Stimulated activated CD4-positive, alpha-beta T cell treated with anti-CD3 and anti-CD28 coated beads, Interleukin-12 subunit alpha, Interleukin-12 subunit beta, amount 100 ng/mL, for 4 hours (primary cell): ENCODE results near the gene DOK5.

Experiments used
- DNase-seq: peaks from one replicate; pipeline ENCODE4 v3.0.0-alpha.2; 2020

DOK5 gene

DNA sequence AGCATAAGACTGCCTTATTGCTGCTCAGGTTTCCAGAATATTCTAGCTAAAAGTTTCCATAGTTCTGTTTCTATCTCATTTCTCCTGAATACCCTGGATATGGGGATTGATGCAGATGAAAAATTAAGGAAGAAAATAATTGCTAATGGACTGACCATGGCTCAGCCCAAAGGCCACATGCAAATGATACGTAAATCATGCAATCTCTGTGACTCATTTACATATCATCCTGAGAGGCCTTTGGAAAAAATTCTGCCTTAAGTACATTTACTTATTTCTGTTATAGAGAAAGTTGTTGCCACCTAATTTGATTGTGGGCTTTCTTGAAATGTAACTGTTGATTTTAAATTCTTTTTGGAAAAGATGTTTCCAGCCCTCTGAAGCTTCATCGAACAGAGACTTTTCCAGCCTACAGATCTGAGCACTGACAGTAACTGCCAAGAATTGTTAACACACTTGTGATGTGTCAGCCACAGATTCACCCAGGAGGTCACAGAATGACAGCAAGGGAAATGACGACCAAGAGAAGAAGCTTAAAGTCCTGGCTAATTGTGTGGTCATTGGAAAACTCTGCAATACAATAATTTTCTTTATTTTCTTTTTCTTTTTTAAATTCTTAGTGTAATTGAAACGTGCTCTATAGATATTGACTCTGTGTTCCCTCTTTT is 174.8 kb downstream of the DOK5 start:
- DNase-seq = no peak

GRCh38 chr20:54651252-54651651 is 175.9 kb downstream of the DOK5 start:
- no peak for DNase-seq

DNA sequence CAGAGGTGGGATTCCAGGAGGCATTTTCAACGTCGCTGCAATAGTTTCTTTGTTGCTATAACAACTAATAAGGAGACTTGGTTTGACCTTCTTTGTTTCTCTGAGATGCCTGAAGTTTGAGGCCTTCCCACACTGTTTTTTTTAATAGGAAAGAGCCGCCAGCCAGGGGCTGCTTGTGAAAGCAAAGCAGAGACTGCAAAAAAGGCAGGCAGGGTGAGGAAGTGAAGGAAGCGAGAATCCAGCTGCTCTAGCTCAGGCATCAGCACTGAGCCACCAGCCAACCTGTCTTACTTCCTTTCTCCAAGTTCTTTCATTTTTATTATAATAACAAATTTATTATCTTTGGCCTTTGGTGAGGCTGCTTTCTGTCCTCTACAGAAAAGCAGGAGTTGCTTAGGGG is 179.1 kb downstream of the DOK5 start:
- DNase-seq = no peak

- DNase-seq = no peak
These were observed 182.0 kb downstream of the DOK5 start for GRCh38 chr20:54657268-54657826.

DNA sequence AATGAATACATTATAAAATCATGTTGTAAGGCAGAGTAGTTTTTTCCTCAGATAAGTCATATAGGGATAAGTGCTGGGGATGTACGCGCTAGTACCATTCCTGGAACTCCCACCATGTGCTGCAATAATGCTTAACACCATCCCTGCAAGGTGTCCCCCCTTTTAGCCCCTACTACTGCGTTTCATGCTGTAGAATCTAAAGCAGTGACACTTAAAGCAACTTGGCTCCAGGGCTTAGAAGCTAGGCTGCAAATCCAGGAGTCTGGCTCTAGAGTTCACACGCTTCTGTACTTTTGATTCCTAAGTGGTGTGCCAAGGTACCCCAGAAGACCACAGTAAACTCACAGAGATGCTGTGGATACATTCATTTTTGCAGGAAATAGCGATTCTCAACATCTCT is 183.1 kb downstream of the DOK5 start:
- DNase-seq = no peak

DNA sequence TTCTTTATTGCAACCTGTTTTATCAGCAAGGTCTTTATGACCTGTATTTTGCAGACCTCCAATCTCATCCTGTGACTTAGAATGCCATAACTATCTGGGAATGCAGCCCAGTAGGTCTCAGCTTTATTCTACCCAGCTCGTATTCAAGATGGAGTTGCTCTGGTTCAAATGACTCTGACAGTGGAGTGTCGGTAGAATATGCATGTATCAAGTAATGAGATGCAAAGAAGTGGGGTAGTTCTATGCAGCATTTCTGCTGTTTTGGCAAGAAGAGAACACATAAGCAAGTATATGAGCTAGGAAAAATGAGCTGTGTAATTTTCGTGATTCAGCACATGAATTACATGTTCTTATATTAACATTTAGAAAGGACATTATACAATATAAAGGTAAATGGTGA is 185.9 kb downstream of the DOK5 start:
- DNase-seq = no peak

DNA sequence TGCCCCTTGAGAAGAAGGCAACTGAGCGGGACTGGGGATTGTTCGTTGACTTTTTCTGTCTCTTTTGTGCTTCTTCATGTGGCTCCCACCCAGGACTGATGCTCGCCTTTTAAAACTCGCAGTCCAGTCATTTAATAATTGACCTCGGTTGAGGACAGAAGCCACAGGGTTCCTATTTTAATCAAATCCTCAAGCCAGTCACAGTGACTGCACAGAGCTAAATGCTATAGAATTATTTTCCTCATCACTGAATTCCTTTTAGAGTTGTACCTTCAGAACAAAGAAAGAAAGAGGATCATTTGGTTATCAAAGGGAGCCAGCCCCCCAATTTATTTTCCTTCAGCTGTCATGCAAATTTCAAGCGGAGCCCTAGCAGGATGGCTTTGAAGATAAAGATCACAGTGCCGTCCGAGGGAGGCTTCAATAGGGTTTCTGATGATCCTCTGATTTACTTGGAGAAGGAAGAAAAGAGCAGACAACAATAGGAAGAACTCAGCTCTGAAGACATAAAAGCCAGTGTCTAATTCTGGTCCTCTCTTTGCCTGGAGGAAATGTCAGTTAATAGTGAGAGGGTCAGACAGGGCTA is 186.6 kb downstream of the DOK5 start:
- no peak for DNase-seq

- no peak for DNase-seq
These were observed 190.4 kb downstream of the DOK5 start for GRCh38 chr20:54665812-54666211.

GRCh38 chr20:54668271-54669039 is 193.1 kb downstream of the DOK5 start:
- DNase-seq = peak; percentile 19

DNA sequence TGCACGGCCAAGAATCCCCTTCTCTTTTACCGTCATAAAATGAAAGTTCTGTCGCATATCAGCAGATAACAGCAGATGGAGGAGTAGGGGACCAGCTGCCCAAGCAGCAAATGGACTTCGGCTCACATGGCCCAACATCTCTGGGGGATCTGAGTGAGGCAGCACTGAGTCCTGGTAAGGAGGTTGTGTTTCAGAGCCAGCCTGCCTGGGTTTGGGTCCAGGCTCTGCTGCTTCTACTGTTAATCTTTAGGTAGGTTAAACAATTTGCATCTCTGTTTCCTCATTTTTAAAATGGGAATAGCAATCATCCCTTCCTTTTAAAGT is 193.6 kb downstream of the DOK5 start:
- DNase-seq = no peak

DNA sequence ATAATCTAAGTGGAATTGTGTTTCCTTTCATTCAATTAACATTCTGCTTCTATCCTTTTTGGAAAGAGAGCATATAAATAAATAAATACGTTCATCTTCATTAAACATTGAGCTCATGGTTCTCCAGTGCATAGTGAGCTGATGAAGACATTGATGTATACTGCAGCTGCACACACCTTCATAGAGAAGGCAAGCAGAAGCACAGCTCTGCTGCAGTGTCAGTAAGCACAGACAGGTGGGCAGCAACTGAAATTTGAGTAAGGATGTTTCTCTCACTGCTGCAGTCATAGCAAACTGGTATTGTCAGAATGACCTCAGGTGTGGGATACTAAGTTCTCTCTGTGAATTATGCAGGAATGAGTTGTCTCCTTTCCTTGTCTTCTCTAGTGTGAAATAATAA is 202.9 kb downstream of the DOK5 start:
- DNase-seq = no peak

DNA sequence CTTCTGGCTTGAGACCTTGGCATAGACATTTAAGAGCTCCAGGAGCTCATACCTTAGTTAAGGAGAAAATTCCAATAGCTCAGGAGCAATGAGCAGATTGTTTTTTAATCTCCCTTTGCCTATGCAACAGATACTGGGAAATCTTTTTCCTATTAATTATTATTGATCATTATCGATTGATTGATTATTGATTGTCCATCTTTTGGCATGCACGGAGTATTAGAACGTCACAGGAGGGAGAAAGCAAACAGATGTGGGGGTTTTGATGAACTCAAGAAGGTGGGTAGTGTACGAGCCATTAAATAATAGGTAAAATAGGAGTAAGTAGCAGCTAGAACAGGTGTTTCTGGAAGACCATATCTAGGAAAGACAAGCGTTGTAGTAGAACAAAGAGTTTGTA is 205.0 kb downstream of the DOK5 start:
- no peak for DNase-seq

DNA sequence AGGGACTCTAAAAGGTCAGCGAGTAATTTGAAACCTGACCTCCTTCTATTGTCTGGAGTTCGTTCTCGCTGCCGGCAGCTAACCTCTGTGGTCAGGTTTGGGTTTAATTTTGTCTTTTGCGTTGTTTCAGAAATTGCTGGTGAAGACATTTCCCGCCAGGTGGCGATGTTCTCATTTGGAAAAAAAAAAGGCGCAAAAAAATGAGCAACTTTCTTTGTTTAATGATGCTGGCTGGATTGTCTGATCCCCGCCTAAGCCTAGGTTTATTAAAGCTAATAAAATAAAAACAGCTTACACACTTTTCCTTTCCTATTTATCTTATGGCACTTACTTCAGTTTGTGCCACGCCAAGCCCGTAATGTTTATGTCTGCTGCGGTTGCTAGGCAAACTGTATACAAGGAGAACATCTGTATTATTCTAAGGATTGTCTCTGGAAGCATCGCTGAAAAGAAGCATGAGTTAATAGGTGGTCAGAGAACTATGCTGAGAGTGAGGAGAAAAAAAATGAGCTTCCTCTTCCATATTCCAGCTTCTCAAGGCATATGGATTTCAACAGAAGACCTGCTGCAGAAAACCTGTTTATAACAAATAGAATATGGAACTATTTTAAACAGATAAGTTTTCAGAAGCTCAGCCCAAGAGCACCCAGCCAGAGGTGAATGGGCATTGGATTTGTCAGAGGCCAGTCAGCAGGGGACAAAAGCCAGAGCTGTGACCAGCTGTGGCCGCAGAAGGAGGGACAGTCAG is 205.7 kb downstream of the DOK5 start:
- no peak for DNase-seq

DNA sequence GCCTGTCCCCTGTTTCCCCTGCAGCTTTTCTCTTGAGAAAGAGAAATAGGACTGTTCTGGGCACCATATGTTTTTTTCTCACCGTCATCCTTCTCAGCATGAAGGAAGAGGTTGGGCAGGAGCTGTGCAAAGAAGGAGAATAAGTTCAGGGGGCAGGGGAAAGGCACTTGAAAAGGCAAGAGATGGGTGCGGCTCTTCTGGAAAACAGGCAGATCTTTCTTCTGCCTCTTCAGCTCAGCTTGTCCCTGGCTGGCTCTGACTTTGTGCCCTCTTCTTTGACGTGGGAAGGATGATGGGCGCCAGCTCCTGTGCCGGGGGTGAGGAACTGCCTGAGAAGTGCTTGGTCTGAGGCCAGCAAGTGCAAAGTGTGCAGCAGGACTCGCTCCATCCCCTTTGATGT is 206.5 kb downstream of the DOK5 start:
- DNase-seq = no peak

DNA sequence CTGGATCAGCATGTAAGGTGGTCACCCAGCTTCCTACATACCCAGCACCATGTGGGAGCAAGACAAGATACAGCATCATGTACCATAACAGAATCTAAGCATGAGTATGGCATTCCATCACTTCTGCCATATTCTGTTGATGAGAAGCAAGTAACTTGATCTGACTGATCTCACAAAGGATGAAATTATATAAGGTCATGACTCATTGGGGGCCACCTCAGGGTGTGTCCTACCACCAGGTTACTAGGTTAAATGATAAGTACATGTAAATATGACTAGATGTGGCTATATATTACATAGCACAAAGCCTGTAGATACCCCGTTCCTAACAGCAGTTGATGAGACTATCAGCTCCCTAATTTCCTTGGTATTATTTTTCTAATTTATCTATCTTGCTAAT is 213.1 kb downstream of the DOK5 start:
- DNase-seq = no peak

DNA sequence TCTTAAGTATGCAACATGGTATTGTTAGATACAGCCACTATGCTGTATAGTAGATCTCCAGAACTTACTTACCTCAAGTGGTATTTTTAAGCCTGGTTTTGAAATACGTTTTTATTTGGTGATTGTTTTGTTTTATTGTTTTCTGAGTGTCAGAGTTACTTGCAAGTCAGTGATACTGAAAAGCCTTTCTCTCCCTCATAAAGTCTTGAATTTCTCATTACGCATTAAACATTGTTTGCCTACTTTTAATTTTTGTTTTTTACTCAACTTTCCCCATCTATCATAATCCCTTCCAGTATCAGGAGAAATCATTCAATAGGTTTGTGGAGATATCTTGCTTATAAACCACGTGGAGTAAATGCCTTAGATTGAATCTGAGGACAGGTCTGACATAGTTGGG is 214.9 kb downstream of the DOK5 start:
- DNase-seq = no peak

GRCh38 chr20:54691327-54691726 is 215.9 kb downstream of the DOK5 start:
- no peak for DNase-seq

DNA sequence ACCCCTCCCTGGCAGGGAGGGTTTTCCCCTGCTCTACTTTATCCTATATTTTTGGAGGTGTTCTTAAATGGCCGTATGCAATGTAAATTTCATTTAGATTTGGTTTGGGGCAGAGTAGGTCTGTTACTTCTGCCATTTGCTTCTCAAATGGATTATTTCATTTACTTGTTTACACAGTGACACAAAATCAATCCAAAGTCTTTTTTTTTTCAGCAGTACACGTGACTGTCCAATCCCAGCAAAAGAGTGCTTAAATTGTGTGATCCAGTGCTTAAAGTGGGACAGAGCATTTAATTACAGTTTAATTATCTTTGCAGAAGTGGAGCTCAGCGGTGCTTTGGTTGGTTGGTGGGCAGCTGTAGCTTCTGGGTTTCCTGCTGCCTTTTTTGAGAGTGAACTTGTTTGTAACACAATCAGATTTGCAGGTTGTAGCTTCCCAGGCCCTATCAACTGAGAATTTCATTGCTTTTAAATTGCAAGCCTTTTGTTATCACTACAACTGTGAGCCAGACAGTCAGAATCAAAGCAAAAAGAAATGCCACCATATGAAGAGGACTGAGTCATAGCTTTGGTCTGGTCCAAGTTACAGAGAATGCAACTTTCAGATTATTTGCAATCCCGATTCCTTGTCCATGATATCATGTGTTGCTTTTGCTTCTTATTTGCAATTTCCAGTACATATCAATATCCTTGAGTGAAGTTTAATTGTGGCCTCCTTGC is 216.9 kb downstream of the DOK5 start:
- DNase-seq = no peak

DNA sequence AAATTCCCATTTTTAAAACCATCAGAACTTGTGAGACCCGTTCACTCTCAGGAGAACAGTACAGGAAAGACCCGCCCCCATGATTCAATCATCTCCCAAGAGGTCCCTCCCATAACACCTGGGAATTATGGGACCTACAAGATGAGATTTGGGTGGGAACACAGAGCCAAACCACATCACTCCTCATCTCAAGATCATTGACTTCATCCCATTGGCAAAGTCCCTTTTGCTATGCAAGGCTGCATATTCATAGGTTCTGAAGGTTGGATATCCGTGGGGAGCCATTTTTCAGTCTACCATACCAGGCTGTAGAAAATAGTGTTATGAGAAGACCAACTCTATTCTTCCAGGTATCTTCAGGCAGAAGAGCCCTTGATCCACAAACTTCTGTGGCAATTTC is 219.1 kb downstream of the DOK5 start:
- DNase-seq = no peak

GRCh38 chr20:54698373-54698772 is 223.0 kb downstream of the DOK5 start:
- DNase-seq = no peak
